ENCODE measurements around the gene GOLGA8S. TPM values are rescaled to one million over a fixed set of nuclear protein-coding genes. Genes with fewer than 3 reads are reported as not detected.
A peak's percentile ranks its signal among the peaks of the same experiment; 100 is the strongest.

GOLGA8S gene
- total and polyA plus RNA-seq, 12 donors, result 0.03 to 0.92 (median 0.41) TPM

DNA sequence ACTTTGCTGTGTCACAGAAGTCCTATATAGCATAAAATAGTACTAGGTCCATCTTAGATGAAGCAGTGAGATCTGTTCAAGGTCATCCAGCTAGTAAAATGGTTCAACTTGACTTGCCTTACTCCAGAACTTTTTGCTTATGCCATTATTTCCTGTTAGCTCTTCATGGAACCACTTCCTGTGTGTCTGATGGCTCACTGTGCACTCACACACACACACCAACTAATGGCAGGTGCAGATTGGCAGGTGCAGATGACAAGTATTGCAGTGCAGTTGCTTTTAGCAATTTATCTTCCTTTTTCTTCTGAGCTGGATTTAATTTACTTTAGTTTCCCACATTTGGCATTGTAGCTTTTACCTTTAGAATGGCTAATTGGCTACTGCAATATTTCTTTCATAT, 29.8 kb downstream of the GOLGA8S start:
- no peaks in the 10 kb centered on the region for H3K4me1 ChIP-seq
- no peaks in the 10 kb centered on the region for H3K27me3 ChIP-seq
- no peak overlapping the region for H3K27ac ChIP-seq
- intact Hi-C loops (cut with DNase I), result loop anchor here in 1 of 10 donors (10.0 kb wide), 1 partner anchor 1790 kb away; no protein-coding TSS in a partner anchor
- H3K9me3 ChIP-seq, result no peaks in the 10 kb centered on the region
- no peak for ATAC-seq
- no peak for DNase-seq
- no peak for TF ChIP-seq CTCF (IDR thresholded peaks at IDR 0.05)
- H3K4me3 ChIP-seq, result no peak overlapping the region
- no peaks in the 10 kb centered on the region for H3K36me3 ChIP-seq

DNA sequence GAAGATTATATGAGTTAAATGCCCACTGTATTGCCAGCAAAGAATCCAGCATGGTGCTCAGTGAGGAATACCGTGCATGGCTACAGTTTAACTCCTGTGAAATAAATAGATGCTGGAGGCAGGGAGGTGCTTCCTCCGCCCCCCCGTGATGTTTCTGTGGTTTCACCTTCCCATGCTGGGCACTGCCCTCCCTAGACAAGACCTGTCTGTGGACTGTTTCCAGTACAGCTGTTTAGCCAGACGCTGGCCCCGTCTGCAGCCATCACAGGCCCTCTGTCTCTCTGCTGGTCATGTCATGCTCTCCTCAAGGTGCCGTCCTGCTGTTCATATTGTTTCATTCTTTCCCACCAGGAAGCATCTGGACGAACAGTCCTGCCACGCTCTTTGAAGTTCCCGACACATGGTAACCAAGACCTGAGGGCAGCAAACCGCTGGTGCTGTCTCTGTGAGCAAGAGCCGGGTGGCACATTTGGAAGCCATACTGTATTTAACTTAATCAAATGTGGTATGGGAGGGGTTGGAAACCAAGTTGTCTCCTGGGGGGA, 31.4 kb downstream of the GOLGA8S start:
- 73 to 80% methylated on average over 11 of the region's 11 CpGs for WGBS, 2 donors
- H3K27me3 ChIP-seq, result no peaks in the 10 kb centered on the region
- intact Hi-C loops (cut with DNase I), result loop anchor here in 1 of 10 donors (10.0 kb wide), 1 partner anchor 1789 kb away; no protein-coding TSS in a partner anchor

GRCh38 chr15:23387621-23388190, 33.2 kb downstream of the GOLGA8S start:
- DNase-seq (no peak), ATAC-seq (no peak)
- 58 to 60% methylated on average over 6 of the region's 6 CpGs for WGBS, 2 donors
- H3K27me3 ChIP-seq, result no peaks in the 10 kb centered on the region
- no peak overlapping the region for H3K27ac ChIP-seq
- TF ChIP-seq CTCF (IDR thresholded peaks at IDR 0.05), result no peak
- no peaks in the 10 kb centered on the region for H3K36me3 ChIP-seq
- H3K9me3 ChIP-seq, result no peaks in the 10 kb centered on the region
- no peaks in the 10 kb centered on the region for H3K4me1 ChIP-seq
- no peak overlapping the region for H3K4me3 ChIP-seq
- intact Hi-C loops (cut with DNase I), result loop anchor here in 1 of 10 donors (10.0 kb wide), 1 partner anchor 1787 kb away; no protein-coding TSS in a partner anchor

More for the DNA sequence above, 31.4 kb downstream of the GOLGA8S start:
- Histone ChIP-seq H3K27ac (no peak overlapping the region), H3K4me1 (no peaks in the 10 kb centered on the region), H3K36me3 (no peaks in the 10 kb centered on the region), H3K9me3 (no peaks in the 10 kb centered on the region), H3K4me3 (no peak overlapping the region)
- DNase-seq (no peak), ATAC-seq (no peak)
- TF ChIP-seq CTCF (IDR thresholded peaks at IDR 0.05), result no peak

DNA sequence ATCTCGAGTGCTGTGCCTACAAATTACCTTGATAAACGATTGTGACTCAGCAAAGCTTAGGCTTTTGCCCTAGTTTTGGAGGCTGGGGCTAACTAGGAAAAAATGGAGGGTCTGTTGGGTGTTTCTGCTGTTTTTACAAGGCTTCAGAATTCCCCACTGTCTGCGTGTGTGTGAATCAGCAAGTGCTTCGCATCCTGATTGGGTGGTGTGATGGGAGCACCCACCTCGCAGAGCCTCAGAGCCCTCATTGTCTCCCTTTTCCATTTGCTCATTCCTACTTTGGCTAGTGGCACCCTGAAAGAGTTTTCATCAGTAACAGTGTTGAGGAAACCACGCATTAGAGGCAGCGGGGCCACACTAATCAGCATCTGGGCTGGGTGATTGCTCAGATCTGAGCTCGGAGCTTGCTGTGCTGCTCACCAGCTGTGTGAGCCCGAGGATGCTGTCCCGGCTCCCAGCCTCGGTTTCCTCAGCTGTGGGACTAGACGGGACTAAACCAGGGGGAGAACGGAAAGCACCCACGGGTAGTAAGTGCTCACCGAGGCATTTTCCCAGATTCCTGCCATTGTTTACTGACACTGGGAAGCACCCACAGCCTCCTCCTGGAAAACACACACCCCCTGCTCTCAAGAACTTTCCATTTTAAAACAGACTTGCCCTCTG, 40.6 kb downstream of the GOLGA8S start:
- Histone ChIP-seq H3K36me3 (no peaks in the 10 kb centered on the region), H3K4me3 (no peak overlapping the region), H3K27ac (peak overlapping the region in 1 of 10 donors; percentile 20), H3K4me1 (peaks cover 0 to 14% (median 0%) of the 10 kb centered on the region in 9 donors), H3K9me3 (no peaks in the 10 kb centered on the region), H3K27me3 (no peaks in the 10 kb centered on the region)
- intact Hi-C loops (cut with DNase I), result no loop called here
- TF ChIP-seq CTCF (IDR thresholded peaks at IDR 0.05), result no peak
- 67 to 71% methylated on average over 15 of the region's 15 CpGs for WGBS, 2 donors
- ATAC-seq, result no peak
- no peak for DNase-seq

Measured in heart right ventricle (tissue), 16 donors.